Esophagus squamous epithelium (tissue), 4 donors: Measurements from ENCODE around the gene LELP1.

Experiments used
- POLR2A ChIP-seq, 4 donors: fragments of 450-650 bp; IDR thresholded peaks; one replicate each; pipeline ENCODE4 v1.6.1; 2017; ENCODE audit warnings: antibody characterized with exemption in 4 of 4, mild to moderate bottlenecking in 4 of 4, moderate library complexity in 3 of 4
- TF ChIP-seq, protein P1 (sequence below), 6 experiments: fragments of 450-650 bp in 4 of 6; fragments of 200-600 bp in 2 of 6; sonication (generic) in 2 of 6; IDR thresholded peaks; one replicate each; pipeline ENCODE4 v1.5.1; 2016 to 2019; ENCODE audit warnings: antibody characterized with exemption in 6 of 6, mild to moderate bottlenecking in 4 of 6, moderate library complexity in 4 of 6

DNA sequence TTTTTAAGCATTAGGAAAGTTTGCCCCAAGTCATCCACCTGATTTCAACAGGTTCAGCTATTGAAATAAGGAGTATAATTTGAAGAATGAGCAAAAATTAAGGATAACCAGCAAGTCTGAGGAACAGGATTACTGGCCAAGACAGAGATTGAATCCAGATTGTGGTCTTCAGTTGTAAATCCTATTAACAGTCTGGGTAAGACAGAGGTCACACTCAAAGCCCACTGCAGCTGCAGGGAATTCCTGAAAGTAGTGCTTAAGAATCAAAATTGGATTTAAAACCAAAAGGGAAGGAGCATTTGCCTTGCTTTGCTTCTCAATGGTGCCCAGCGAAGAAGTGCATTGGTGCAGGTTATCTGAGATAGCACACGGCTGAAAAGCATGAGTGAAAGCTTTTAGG is 49.8 kb downstream of the LELP1 start:
- TF ChIP-seq, protein P1, sequence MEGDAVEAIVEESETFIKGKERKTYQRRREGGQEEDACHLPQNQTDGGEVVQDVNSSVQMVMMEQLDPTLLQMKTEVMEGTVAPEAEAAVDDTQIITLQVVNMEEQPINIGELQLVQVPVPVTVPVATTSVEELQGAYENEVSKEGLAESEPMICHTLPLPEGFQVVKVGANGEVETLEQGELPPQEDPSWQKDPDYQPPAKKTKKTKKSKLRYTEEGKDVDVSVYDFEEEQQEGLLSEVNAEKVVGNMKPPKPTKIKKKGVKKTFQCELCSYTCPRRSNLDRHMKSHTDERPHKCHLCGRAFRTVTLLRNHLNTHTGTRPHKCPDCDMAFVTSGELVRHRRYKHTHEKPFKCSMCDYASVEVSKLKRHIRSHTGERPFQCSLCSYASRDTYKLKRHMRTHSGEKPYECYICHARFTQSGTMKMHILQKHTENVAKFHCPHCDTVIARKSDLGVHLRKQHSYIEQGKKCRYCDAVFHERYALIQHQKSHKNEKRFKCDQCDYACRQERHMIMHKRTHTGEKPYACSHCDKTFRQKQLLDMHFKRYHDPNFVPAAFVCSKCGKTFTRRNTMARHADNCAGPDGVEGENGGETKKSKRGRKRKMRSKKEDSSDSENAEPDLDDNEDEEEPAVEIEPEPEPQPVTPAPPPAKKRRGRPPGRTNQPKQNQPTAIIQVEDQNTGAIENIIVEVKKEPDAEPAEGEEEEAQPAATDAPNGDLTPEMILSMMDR (IDR thresholded peaks at IDR 0.05): no peak
- no peak for TF ChIP-seq POLR2A (IDR thresholded peaks at IDR 0.05)
